Esophagus (tissue), 2 donors: ENCODE data around the gene FAM209B. TPM values are rescaled to one million over a fixed set of nuclear protein-coding genes. Genes with fewer than 3 reads are reported as not detected.
"Not testable (repeated sequence)": the region's sequence is repeated elsewhere in the genome, so short reads cannot be mapped to it uniquely, and the experiment has no call there.

ENCODE experiments used
- H3K27ac ChIP-seq, 2 donors: one replicate each; pipeline ENCODE4 v1.5.1; 2013; ENCODE audit warnings: low read depth in 2 of 2, mild to moderate bottlenecking in 2 of 2, inconsistent platforms in 1 of 2, low read length in 1 of 2, moderate library complexity in 1 of 2
- H3K27me3 ChIP-seq, 2 donors: one replicate each; pipeline ENCODE4 v1.6.1; 2013; ENCODE audit warnings: low read length in 2 of 2, control low read depth in 1 of 2, mild to moderate bottlenecking in 1 of 2; ENCODE audit not compliant: insufficient read depth in 2 of 2, control insufficient read depth in 1 of 2
- H3K36me3 ChIP-seq, 2 donors: one replicate each; pipeline ENCODE4 v1.6.1; 2013; ENCODE audit warnings: low read length in 1 of 2; ENCODE audit not compliant: control insufficient read depth in 2 of 2, insufficient read depth in 2 of 2
- H3K4me1 ChIP-seq, 2 donors: one replicate each; pipeline ENCODE4 v1.6.1; 2013; ENCODE audit warnings: low read length in 1 of 2; ENCODE audit not compliant: control insufficient read depth in 2 of 2, insufficient read depth in 2 of 2
- H3K4me3 ChIP-seq, 2 donors: one replicate each; pipeline ENCODE4 v1.5.1; 2013; ENCODE audit warnings: low read length in 2 of 2, mild to moderate bottlenecking in 2 of 2, low read depth in 1 of 2, moderate library complexity in 1 of 2
- H3K9me3 ChIP-seq, 2 donors: one replicate each; pipeline ENCODE4 v1.6.1; 2013; ENCODE audit warnings: mild to moderate bottlenecking in 2 of 2, low read depth in 1 of 2, low read length in 1 of 2, moderate library complexity in 1 of 2; ENCODE audit not compliant: control insufficient read depth in 2 of 2, insufficient read depth in 1 of 2
- WGBS, 2 donors: extraction: QIAGEN DNeasy Blood & Tissue Kit; methylation state at CpG; one replicate each; pipeline ENCODE4 v1.1.7; 2013; 5-methylcytosine and 5-hydroxymethylcytosine counted together
- polyA plus RNA-seq, 2 donors: library from polyadenylated mRNA; stranded (reverse); fragments of 200-250 nt; gene quantifications; one replicate each; pipeline ENCODE4 v1.2.3, GENCODE V29; 2013
- donor health status: healthy with polysubstance abuse.
- donor health status: Bipolar disorder and iron deficiency.

FAM209B gene
- polyA plus RNA-seq, 2 donors, result 0.43 to 0.47 TPM

DNA sequence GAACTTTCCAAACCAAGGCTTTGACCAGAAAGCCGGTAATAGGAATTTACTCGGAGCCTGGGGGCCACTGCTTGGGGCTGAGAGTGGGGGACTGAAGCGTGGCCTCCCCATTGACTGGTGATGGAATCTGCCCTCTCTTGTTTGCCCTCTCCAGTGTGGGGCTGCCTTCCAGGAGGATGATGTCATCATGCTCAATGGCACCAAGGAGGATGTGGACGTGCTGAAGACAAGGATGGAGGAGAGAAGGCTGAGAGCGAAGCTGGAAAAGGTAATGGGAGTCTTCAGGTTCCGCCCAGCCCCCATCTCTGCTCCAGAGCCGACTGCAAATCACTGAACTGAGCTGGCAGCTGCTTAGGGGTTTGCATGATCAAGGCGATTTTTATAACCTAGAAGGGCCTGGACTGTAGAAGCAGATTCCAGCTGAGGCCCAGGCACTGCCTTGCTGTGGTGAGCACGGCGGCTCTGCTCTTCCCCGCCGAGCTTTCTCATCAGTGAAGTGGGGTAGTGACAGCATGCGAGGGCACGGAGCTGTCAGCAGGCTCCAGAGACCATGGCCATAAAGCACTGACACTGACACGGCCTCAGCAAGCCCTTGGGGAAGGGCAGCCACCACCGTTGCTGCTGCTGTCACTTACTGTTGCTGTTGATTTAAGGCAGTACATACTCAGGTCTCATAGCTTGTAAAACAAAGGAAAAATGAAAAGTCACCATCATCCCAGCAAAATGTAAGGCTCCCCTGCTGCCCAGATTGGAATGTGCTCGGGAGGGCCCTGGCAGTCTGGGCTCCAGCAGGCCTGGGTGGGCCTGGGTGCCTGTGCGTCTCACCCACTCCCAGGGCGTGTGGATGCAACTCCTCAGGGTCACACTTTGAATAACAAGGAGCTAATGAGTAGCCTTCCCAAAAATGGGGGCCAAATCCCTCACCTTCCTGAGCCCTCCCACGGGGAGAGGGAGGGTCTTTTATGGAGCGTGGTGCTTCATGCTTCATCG lies 19.6 kb upstream of the FAM209B start:
- H3K36me3 ChIP-seq, result peaks cover 0 to 29% of the 10 kb centered on the region in 2 donors
- WGBS, 2 donors, result 87 to 88% methylated on average over 22 of the region's 22 CpGs
- no peak overlapping the region for H3K27ac ChIP-seq
- no peaks in the 10 kb centered on the region for H3K4me1 ChIP-seq
- H3K27me3 ChIP-seq, result no peaks in the 10 kb centered on the region
- H3K4me3 ChIP-seq, result no peak overlapping the region
- H3K9me3 ChIP-seq, result peaks cover 0 to 2% of the 10 kb centered on the region in 2 donors

DNA sequence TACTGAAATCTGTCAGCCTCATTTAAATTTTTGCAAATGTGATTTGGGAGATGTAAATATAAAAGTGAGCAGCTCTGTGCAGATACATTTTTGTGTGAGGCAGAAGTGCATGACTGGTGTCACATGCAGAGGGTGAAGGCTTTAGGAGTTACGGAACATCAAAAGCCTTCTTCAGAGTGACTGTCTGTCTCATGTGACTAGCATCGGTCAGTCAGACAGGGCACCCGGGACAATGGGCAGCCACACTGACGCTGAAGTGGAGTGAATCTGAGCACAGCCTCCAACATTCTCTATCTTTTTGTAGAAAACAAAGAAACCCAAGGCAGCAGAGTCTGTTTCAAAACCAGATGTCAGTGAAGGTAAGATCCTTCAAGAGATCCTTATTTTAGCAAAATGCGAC lies 16.4 kb upstream of the FAM209B start:
- H3K9me3 ChIP-seq, result peaks cover 3 to 9% of the 10 kb centered on the region in 2 donors
- H3K36me3 ChIP-seq, result peaks cover 12 to 40% of the 10 kb centered on the region in 2 donors
- WGBS, 2 donors, result 79 to 85% methylated on average over 5 of the region's 5 CpGs
- no peak overlapping the region for H3K27ac ChIP-seq
- no peaks in the 10 kb centered on the region for H3K27me3 ChIP-seq
- H3K4me3 ChIP-seq, result no peak overlapping the region
- no peaks in the 10 kb centered on the region for H3K4me1 ChIP-seq

DNA sequence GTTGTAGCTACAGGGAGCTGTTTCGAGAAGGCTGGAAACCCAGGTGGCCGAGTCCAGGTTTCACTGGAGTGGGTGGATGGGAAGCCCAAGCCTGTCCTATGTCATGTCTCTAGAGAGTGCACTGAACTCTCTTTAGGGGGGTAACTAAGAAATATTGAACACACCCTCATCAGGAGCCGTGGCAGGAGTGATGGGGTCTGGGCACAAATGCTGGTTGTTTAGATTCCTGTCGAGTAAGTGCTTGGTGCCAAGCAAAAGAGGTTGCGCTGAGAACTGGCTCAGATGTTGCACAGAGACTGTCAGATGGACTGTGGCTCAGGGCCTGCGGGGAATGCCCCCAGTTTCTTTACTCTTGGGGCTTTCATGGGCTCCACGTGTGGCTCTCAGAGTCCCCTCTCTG lies 15.8 kb upstream of the FAM209B start:
- Histone ChIP-seq H3K9me3 (peaks cover 3 to 11% of the 10 kb centered on the region in 2 donors), H3K27ac (no peak overlapping the region), H3K36me3 (peaks cover 12 to 38% of the 10 kb centered on the region in 2 donors), H3K4me1 (no peaks in the 10 kb centered on the region), H3K27me3 (no peaks in the 10 kb centered on the region), H3K4me3 (no peak overlapping the region)
- WGBS, 2 donors, result 89% methylated on average over 7 of the region's 7 CpGs

DNA sequence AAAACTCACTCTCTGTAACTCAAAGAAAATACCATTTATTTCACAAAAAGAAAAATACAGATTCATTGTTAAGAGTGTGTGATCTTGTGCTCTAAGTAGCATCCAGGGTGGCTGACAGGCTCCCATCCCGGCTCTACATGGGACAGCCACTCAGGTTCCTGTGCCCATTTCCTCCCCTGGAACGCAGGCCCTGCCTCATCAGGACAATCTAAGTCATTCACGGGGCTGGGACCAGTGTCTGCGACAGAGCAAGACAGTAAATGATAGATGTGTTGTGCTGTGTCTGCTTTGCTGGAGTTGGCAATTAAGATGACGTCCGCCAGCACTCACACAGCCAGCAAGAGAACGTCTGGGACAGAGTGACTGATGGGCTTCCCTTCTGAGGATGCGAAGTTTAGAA lies 15.4 kb upstream of the FAM209B start:
- 89 to 91% methylated on average over 8 of the region's 8 CpGs for WGBS, 2 donors

DNA sequence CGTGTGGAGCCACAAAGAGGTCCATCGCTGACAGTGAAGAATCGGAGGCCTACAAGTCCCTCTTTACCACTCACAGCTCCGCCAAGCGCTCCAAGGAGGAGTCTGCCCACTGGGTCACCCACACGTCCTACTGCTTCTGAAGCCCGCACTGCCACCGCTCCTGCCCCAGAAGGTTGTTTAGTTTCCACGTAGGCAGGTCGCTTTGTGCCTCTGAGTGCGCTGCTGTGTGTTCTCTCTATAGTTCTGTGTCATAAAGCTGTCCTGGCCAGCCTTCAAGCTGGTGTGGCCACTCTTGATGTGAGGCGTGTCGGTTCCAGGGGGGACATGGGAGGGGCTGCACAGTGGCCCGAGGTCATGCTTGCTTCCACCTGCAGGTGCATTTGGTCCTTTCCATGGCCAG lies 14.9 kb upstream of the FAM209B start:
- Histone ChIP-seq H3K4me1 (no peaks in the 10 kb centered on the region), H3K9me3 (peaks cover 3 to 11% of the 10 kb centered on the region in 2 donors), H3K27ac (no peak overlapping the region), H3K36me3 (peaks cover 12 to 33% of the 10 kb centered on the region in 2 donors), H3K27me3 (no peaks in the 10 kb centered on the region), H3K4me3 (no peak overlapping the region)
- WGBS, 2 donors, result 92 to 94% methylated on average over 14 of the region's 14 CpGs

More for the DNA sequence above, 15.4 kb upstream of the FAM209B start:
- Histone ChIP-seq H3K9me3 (peaks cover 3 to 11% of the 10 kb centered on the region in 2 donors), H3K4me1 (no peaks in the 10 kb centered on the region), H3K4me3 (no peak overlapping the region), H3K27me3 (no peaks in the 10 kb centered on the region), H3K27ac (no peak overlapping the region), H3K36me3 (peaks cover 12 to 35% of the 10 kb centered on the region in 2 donors)

DNA sequence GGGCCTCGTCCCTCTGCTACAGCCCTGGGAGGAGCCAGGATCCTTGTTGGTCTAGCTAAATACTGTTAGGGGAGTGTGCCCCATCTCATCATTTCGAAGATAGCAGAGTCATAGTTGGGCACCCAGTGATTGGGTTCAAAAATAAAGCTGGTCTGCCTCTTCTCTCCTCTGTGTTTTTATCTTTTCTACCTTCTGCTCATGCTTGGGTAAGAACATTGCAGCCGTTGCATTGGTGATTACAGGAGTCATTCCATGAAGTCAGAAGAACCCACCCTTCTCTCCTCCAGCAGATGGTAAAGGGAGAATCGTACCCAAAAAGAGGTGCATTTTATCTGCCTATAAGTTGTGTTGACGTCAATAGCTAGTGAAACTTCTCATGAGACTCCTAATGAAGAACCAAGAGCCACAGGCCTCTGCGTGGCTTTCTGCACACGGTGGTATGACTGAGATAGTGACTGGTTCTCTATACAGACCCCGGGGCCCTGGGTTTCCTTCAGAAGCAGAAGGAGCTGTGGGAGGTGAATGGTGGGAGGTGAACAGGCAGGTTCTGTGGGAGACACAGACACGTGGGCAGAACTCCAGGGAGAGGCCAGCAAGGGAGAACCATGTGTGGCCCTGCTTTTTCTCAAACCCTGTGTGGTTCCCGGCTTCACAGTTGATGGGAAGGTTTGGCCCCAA lies 14.2 kb upstream of the FAM209B start:
- H3K27ac ChIP-seq, result no peak overlapping the region
- H3K36me3 ChIP-seq, result peaks cover 12 to 27% of the 10 kb centered on the region in 2 donors
- peaks cover 3 to 11% of the 10 kb centered on the region in 2 donors for H3K9me3 ChIP-seq
- 96 to 97% methylated on average over 10 of the region's 10 CpGs for WGBS, 2 donors
- H3K4me1 ChIP-seq, result no peaks in the 10 kb centered on the region
- H3K27me3 ChIP-seq, result no peaks in the 10 kb centered on the region
- H3K4me3 ChIP-seq, result no peak overlapping the region

DNA sequence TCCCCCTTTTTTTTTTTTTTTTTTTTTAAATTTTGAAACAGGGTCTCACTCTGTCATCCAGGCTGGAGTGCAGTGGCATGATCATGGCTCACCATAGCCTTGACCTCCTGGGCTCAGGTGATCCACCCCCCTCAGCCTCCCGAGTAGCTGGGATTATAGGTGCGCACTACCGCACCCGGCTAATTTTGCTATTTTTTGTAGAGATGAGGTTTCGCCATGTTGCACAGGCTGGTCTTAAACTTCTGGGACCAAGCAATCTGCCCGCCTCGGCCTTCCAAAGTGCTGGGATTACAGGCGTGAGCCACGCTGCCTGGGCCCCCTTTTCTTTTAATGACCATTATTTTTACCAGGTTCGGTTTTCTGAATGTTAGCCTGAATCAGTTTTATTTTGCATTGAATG lies 13.5 kb upstream of the FAM209B start:
- 98 to 99% methylated on average over 10 of the region's 10 CpGs for WGBS, 2 donors
- Histone ChIP-seq H3K4me3 (no peak overlapping the region), H3K27ac (no peak overlapping the region), H3K27me3 (no peaks in the 10 kb centered on the region), H3K9me3 (peaks cover 3 to 11% of the 10 kb centered on the region in 2 donors), H3K36me3 (peaks cover 12 to 24% of the 10 kb centered on the region in 2 donors), H3K4me1 (no peaks in the 10 kb centered on the region)

DNA sequence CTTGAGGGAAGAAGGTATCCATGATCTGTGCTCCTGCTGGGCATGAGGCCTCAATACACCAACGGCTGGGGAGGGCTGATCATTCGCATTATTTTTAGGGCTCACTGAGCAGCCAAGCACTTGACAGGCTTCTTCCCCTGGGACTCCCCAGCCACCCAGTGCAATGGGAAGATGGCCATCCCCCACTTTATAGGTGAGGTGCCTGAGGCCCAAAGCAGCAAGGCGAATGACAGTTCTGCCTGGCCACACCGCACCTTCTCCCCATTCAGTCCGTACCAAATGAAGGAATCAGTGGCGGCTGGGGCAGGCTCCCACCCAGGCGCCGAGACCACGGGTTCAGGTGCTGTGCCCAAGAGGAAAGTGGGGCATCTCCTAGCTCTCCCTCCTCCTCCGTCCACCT lies 12.9 kb upstream of the FAM209B start:
- peaks cover 3 to 11% of the 10 kb centered on the region in 2 donors for H3K9me3 ChIP-seq
- H3K27me3 ChIP-seq, result no peaks in the 10 kb centered on the region
- no peak overlapping the region for H3K4me3 ChIP-seq
- 97 to 98% methylated on average over 10 of the region's 10 CpGs for WGBS, 2 donors
- H3K4me1 ChIP-seq, result no peaks in the 10 kb centered on the region
- H3K36me3 ChIP-seq, result peaks cover 12 to 24% of the 10 kb centered on the region in 2 donors
- no peak overlapping the region for H3K27ac ChIP-seq

DNA sequence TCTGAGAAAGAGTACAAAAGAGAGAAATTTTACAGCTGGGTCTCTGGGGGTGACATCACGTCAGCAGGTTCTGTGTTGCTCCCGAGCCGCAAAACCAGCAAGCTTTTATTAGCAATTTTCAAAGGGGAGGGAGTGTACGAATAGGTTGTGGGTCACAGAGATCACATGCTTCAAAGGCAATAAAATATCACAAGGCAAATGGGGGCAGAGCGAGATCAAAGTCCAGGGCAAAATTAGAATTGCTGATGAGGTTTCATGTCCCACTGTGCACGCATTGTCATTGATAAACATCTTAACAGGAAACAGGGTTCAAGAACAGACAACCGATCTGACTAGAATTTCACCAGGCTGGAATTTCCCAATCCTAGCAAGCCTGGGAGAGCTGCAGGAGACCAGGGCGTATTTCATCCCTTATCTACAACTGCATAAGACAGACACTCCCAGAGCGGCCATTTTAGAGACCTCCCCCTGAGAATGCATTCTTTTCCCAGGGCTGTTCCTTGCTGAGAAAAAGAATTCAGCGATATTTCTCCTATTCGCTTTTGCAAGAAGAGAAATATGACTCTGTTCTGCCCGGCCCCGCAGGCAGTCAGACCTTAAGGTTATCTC lies 12.2 kb upstream of the FAM209B start:
- not testable (repeated sequence) for H3K27me3 ChIP-seq, H3K4me3 ChIP-seq, H3K4me1 ChIP-seq, H3K27ac ChIP-seq
- Histone ChIP-seq H3K36me3 (peaks cover 12 to 24% of the 10 kb centered on the region in 2 donors), H3K9me3 (peaks cover 3 to 11% of the 10 kb centered on the region in 2 donors)
- 97 to 98% methylated on average over 13 of the region's 13 CpGs for WGBS, 2 donors
